Caco-2 (cell line): ENCODE data around the gene CACNA1G. TPM values are rescaled to one million over a fixed set of nuclear protein-coding genes. Genes with fewer than 3 reads are reported as not detected.

Source experiments
- BruUV-seq: library from RNA; stranded (reverse); fragments of 400-500 nt; replicated peaks from 2 replicates; lab custom pipeline; 2021; lab: Mats Ljungman, UMichigan
- CTCF ChIA-PET: fragments of 300-600 bp; sonication (Branson Sonifier 250); formaldehyde crosslinking; loops from one replicate; lab custom pipeline; 2022; ENCODE audit warnings: antibody characterized with exemption; lab: Charles Lee
- POLR2A ChIA-PET: fragments of 300-600 bp; sonication (Branson Sonifier 250); formaldehyde crosslinking; loops from one replicate; lab custom pipeline; 2022; ENCODE audit warnings: antibody characterized with exemption; lab: Charles Lee
- DNase-seq, 2 experiments: peaks; one replicate each; pipeline versions ENCODE4 v3.0.0 to v3.0.0-alpha.2; 2020 to 2022
- H3K27me3 ChIP-seq: replicated peaks from 2 replicates; pipeline ENCODE4 v1.6.0; 2011; ENCODE audit warnings: low read length; ENCODE audit not compliant: control insufficient read depth, insufficient read depth
- H3K36me3 ChIP-seq: 2 replicates; pipeline ENCODE4 v1.5.1; 2011; ENCODE audit warnings: low read length; ENCODE audit not compliant: control insufficient read depth, insufficient read depth
- H3K4me1 ChIP-seq: fragments of 250-450 bp; sonication (Bioruptor Pico); 2 replicates; pipeline ENCODE4 v1.5.1; 2020; ENCODE audit warnings: mild to moderate bottlenecking
- H3K4me3 ChIP-seq: 2 replicates; pipeline ENCODE4 v1.5.1; 2011; ENCODE audit warnings: low read depth, mild to moderate bottlenecking, control low read depth, low read length
- H3K9me3 ChIP-seq: fragments of 250-450 bp; sonication (Bioruptor Pico); 2 replicates; pipeline ENCODE4 v1.5.1; 2020; ENCODE audit warnings: mild to moderate bottlenecking, moderate library complexity
- H3K27ac Mint-ChIP-seq: one replicate; pipeline ENCODE4 v1.8.0; 2022; ENCODE audit warnings: mixed read lengths; ENCODE audit not compliant: unreplicated experiment
- H3K27me3 Mint-ChIP-seq: one replicate; pipeline ENCODE4 v1.8.0; 2022; ENCODE audit warnings: mixed read lengths; ENCODE audit not compliant: insufficient read depth, unreplicated experiment
- H3K36me3 Mint-ChIP-seq: one replicate; pipeline ENCODE4 v1.8.0; 2022; ENCODE audit warnings: mild to moderate bottlenecking, mixed read lengths; ENCODE audit not compliant: insufficient read depth, unreplicated experiment
- H3K4me1 Mint-ChIP-seq: one replicate; pipeline ENCODE4 v1.8.0; 2022; ENCODE audit warnings: low read depth, mixed read lengths; ENCODE audit not compliant: unreplicated experiment
- H3K4me3 Mint-ChIP-seq: one replicate; pipeline ENCODE4 v1.8.0; 2022; ENCODE audit warnings: mild to moderate bottlenecking, moderate library complexity, mixed read lengths; ENCODE audit not compliant: unreplicated experiment
- H3K9me3 Mint-ChIP-seq: one replicate; pipeline ENCODE4 v1.8.0; 2022; ENCODE audit warnings: mixed read lengths; ENCODE audit not compliant: unreplicated experiment
- intact Hi-C: fragments of 100-400 bp; cut with micrococcal nuclease; formaldehyde crosslinking; loops from one replicate; pipeline ENCODE4 v1.10.0; 2022; ENCODE audit not compliant: unreplicated experiment
- total RNA-seq: library from RNA; stranded (reverse); gene quantifications from 2 replicates; pipeline ENCODE4 v1.2.3, GENCODE V29; 2022
- TF ChIP-seq, protein P1 (sequence below), 2 experiments: fragments of 200-600 bp in 1 of 2; IDR thresholded peaks; 1 replicate in 1 of 2; 2 replicates in 1 of 2; pipeline versions ENCODE4 v1.5.1 to v1.8.0; 2011 to 2022; ENCODE audit warnings: antibody characterized with exemption in 1 of 2, control low read depth in 1 of 2, inconsistent platforms in 1 of 2, low read depth in 1 of 2, low read length in 1 of 2, mild to moderate bottlenecking in 1 of 2, moderate library complexity in 1 of 2; ENCODE audit not compliant: insufficient read depth in 1 of 2, severe bottlenecking in 1 of 2, unreplicated experiment in 1 of 2

Gene CACNA1G
- total RNA-seq, 1 experiment from 2014 or later: 1.4 TPM

DNA sequence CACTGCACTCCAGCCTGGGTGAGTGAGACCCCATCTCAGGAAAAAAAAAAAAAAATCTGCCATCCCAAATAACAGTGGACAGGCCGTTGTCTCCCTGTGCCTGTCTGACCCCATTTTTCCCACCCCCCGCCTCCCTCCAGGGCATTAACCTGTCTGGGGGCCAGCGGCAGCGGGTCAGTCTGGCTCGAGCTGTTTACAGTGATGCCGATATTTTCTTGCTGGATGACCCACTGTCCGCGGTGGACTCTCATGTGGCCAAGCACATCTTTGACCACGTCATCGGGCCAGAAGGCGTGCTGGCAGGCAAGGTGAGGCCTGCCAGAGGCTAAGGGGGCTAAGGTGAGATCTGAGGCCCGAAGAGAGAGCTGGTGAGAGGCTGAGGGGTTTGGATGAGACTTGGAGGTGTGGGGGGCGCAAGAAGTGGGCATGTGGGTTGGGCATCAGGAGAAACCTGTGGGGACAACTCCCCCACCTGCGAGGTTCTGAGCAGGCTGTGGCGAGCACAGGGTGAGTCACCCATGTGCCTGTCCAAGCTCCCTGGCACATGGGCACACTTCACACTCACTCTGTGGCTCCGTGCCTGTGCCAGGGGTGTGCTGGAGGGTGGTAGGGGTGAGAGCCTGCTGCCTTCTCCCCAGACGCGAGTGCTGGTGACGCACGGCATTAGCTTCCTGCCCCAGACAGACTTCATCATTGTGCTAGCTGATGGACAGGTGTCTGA lies 112.5 kb downstream of the CACNA1G start:
- H3K27me3 ChIP-seq: no peaks in the 10 kb centered on the region
- no TSS peak for BruUV-seq
- POLR2A ChIA-PET: no interaction called here
- Mint-ChIP-seq H3K4me1 (peaks cover 23% of the 10 kb centered on the region), H3K36me3 (peaks cover 13% of the 10 kb centered on the region), H3K9me3 (no peaks in the 10 kb centered on the region), H3K4me3 (no peak overlapping the region), H3K27ac (peak overlapping the region; percentile 66), H3K27me3 (no peaks in the 10 kb centered on the region)
- no peaks in the 10 kb centered on the region for H3K9me3 ChIP-seq
- H3K4me1 ChIP-seq: peaks cover 24% of the 10 kb centered on the region
- CTCF ChIA-PET: interaction anchor here (1.1 to 2.3 kb wide), 3 partner anchors 8 to 122 kb away, joined by 4 to 15 read pairs (median 6); no protein-coding TSS in a partner anchor
- intact Hi-C loops: no loop called here
- peak in 1 of 2 experiments; percentile 47 for DNase-seq
- no peak overlapping the region for H3K4me3 ChIP-seq
- TF ChIP-seq, protein P1, sequence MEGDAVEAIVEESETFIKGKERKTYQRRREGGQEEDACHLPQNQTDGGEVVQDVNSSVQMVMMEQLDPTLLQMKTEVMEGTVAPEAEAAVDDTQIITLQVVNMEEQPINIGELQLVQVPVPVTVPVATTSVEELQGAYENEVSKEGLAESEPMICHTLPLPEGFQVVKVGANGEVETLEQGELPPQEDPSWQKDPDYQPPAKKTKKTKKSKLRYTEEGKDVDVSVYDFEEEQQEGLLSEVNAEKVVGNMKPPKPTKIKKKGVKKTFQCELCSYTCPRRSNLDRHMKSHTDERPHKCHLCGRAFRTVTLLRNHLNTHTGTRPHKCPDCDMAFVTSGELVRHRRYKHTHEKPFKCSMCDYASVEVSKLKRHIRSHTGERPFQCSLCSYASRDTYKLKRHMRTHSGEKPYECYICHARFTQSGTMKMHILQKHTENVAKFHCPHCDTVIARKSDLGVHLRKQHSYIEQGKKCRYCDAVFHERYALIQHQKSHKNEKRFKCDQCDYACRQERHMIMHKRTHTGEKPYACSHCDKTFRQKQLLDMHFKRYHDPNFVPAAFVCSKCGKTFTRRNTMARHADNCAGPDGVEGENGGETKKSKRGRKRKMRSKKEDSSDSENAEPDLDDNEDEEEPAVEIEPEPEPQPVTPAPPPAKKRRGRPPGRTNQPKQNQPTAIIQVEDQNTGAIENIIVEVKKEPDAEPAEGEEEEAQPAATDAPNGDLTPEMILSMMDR (IDR thresholded peaks at IDR 0.05; ENCODE audit: insufficient read depth in 1 of 2, low read depth in 1 of 2, low read length in 1 of 2, severe bottlenecking in 1 of 2, unreplicated experiment in 1 of 2): no peak
- H3K36me3 ChIP-seq: peaks cover 2% of the 10 kb centered on the region

DNA sequence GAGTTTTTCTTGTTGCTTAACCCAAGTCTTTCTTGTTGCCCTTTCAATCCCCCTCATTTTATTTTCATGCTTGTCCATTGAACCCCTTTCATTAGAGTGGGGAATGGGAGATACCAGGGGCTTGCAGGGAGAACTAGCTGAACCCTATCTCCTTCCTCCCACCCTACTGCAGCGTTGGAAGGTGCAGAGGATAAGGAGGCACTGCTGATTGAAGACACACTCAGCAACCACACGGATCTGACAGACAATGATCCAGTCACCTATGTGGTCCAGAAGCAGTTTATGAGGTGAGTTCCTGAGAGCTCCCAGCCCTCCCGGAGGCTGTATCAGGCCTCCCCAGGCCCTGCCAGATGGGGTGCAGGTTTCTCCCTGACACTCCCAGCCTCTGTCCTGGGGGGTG lies 114.7 kb downstream of the CACNA1G start:
- Histone ChIP-seq H3K27me3 (no peaks in the 10 kb centered on the region), H3K4me3 (no peak overlapping the region), H3K4me1 (peaks cover 37% of the 10 kb centered on the region), H3K36me3 (peaks cover 2% of the 10 kb centered on the region), H3K9me3 (no peaks in the 10 kb centered on the region)
- ChIA-PET POLR2A (interaction anchor here (1.1 kb wide), 1 partner anchor 9 kb away, joined by 3 read pairs; no protein-coding TSS in a partner anchor), CTCF (no interaction called here)
- no peak overlapping the region for H3K27ac Mint-ChIP-seq
- intact Hi-C loops: no loop called here
- no peak overlapping the region for H3K4me3 Mint-ChIP-seq
- no peaks in the 10 kb centered on the region for H3K9me3 Mint-ChIP-seq
- TF ChIP-seq, protein P1 (IDR thresholded peaks at IDR 0.05; ENCODE audit: insufficient read depth in 1 of 2, low read depth in 1 of 2, low read length in 1 of 2, severe bottlenecking in 1 of 2, unreplicated experiment in 1 of 2): no peak
- peaks cover 6% of the 10 kb centered on the region for H3K36me3 Mint-ChIP-seq
- no peak for DNase-seq
- H3K27me3 Mint-ChIP-seq: no peaks in the 10 kb centered on the region
- no TSS peak for BruUV-seq
- H3K4me1 Mint-ChIP-seq: peaks cover 28% of the 10 kb centered on the region

DNA sequence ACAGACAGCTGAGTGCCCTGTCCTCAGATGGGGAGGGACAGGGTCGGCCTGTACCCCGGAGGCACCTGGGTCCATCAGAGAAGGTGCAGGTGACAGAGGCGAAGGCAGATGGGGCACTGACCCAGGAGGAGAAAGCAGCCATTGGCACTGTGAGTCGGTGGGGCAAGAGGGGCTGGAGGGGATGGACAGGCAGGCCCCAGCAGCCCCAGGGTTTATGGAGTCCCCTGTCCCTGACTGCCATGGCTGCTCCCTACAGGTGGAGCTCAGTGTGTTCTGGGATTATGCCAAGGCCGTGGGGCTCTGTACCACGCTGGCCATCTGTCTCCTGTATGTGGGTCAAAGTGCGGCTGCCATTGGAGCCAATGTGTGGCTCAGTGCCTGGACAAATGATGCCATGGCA lies 115.1 kb downstream of the CACNA1G start:
- H3K36me3 Mint-ChIP-seq: peaks cover 3% of the 10 kb centered on the region
- TF ChIP-seq, protein P1 (IDR thresholded peaks at IDR 0.05; ENCODE audit: insufficient read depth in 1 of 2, low read depth in 1 of 2, low read length in 1 of 2, severe bottlenecking in 1 of 2, unreplicated experiment in 1 of 2): no peak

More for the DNA sequence above, 115.1 kb downstream of the CACNA1G start:
- no peak for DNase-seq
- H3K4me3 Mint-ChIP-seq: no peak overlapping the region
- H3K9me3 ChIP-seq: no peaks in the 10 kb centered on the region
- peaks cover 28% of the 10 kb centered on the region for H3K4me1 Mint-ChIP-seq
- ChIA-PET POLR2A (interaction anchor here (1.1 kb wide), 1 partner anchor 9 kb away, joined by 3 read pairs; no protein-coding TSS in a partner anchor), CTCF (interaction anchor here (0.7 kb wide), 1 partner anchor 48 kb away, joined by 3 read pairs; no protein-coding TSS in a partner anchor)
- BruUV-seq: no TSS peak
- peaks cover 35% of the 10 kb centered on the region for H3K4me1 ChIP-seq
- H3K27me3 ChIP-seq: no peaks in the 10 kb centered on the region
- intact Hi-C loops: no loop called here
- no peaks in the 10 kb centered on the region for H3K27me3 Mint-ChIP-seq
- H3K27ac Mint-ChIP-seq: no peak overlapping the region
- H3K4me3 ChIP-seq: no peak overlapping the region
- H3K36me3 ChIP-seq: peaks cover 2% of the 10 kb centered on the region
- no peaks in the 10 kb centered on the region for H3K9me3 Mint-ChIP-seq
